WTC11 (cell line): ENCODE data around the gene CDH3. TPM values are rescaled to one million over a fixed set of nuclear protein-coding genes. Genes with fewer than 3 reads are reported as not detected.

Source experiments
- ATAC-seq: fragments of 200-7000 bp; cut with Tn5 transposase; 2 replicates; pipeline ENCODE4 v1.10.0; 2021; ENCODE audit warnings: mild to moderate bottlenecking, moderate library complexity
- CTCF ChIA-PET: fragments of 300-600 bp; sonication (Branson Sonifier 250); formaldehyde crosslinking; loops from one replicate; lab custom pipeline; 2021; ENCODE audit warnings: antibody characterized with exemption; lab: Charles Lee
- POLR2A ChIA-PET: fragments of 350-600 bp; sonication (Branson Sonifier 250); formaldehyde crosslinking; loops from one replicate; lab custom pipeline; 2021; ENCODE audit warnings: antibody characterized with exemption; lab: Charles Lee
- DNase-seq: peaks from one replicate; pipeline ENCODE4 v3.0.0; 2021; ENCODE audit warnings: low spot score
- H3K27ac Mint-ChIP-seq: 2 replicates; pipeline ENCODE4 v1.8.0; 2021; ENCODE audit warnings: mixed read lengths
- H3K27me3 Mint-ChIP-seq: 2 replicates; pipeline ENCODE4 v1.8.0; 2021; ENCODE audit warnings: low read depth, mild to moderate bottlenecking, moderate library complexity, mixed read lengths
- H3K36me3 Mint-ChIP-seq: 2 replicates; pipeline ENCODE4 v1.8.0; 2021; ENCODE audit warnings: mixed read lengths
- H3K4me1 Mint-ChIP-seq: 2 replicates; pipeline ENCODE4 v1.8.0; 2022; ENCODE audit warnings: mixed read lengths
- H3K4me3 Mint-ChIP-seq: 2 replicates; pipeline ENCODE4 v1.8.0; 2021; ENCODE audit warnings: mild to moderate bottlenecking, moderate library complexity, mixed read lengths
- H3K9me3 Mint-ChIP-seq: 2 replicates; pipeline ENCODE4 v1.8.0; 2021; ENCODE audit warnings: mixed read lengths
- CREB1 ChIP-seq: sonication (generic); formaldehyde crosslinking; IDR thresholded peaks from 2 replicates; pipeline ENCODE4 v1.8.0; 2023; ENCODE audit warnings: mild to moderate bottlenecking, missing genetic modification reagents
- ELF4 ChIP-seq: sonication (generic); formaldehyde crosslinking; IDR thresholded peaks from 2 replicates; pipeline ENCODE4 v1.8.1; 2022; ENCODE audit warnings: low read depth, mild to moderate bottlenecking, moderate library complexity, missing genetic modification reagents
- ESRRA ChIP-seq: sonication (generic); formaldehyde crosslinking; IDR thresholded peaks from 2 replicates; pipeline ENCODE4 v1.8.1; 2022; ENCODE audit warnings: mild to moderate bottlenecking, missing genetic modification reagents, borderline replicate concordance
- GRHL2 ChIP-seq: fragments of 250-450 bp; sonication (Bioruptor Pico); IDR thresholded peaks from 2 replicates; pipeline ENCODE4 v1.8.0; 2022; ENCODE audit warnings: mild to moderate bottlenecking, moderate library complexity; ENCODE audit not compliant: insufficient replicate concordance, severe bottlenecking
- GTF2I ChIP-seq: fragments of 250-450 bp; sonication (Bioruptor Pico); conservative IDR thresholded peaks from 2 replicates; pipeline ENCODE4 v1.4.0; 2021; ENCODE audit warnings: mild to moderate bottlenecking
- HMGA2 ChIP-seq: fragments of 250-450 bp; sonication (Bioruptor Pico); IDR thresholded peaks from 2 replicates; pipeline ENCODE4 v1.4.0; 2021; ENCODE audit warnings: mild to moderate bottlenecking, moderate library complexity
- IRF2 ChIP-seq: sonication (generic); formaldehyde crosslinking; IDR thresholded peaks from 2 replicates; pipeline ENCODE4 v1.8.0; 2022; ENCODE audit warnings: low read depth, missing genetic modification reagents, borderline replicate concordance
- MXD4 ChIP-seq: fragments of 250-450 bp; sonication (Bioruptor Pico); IDR thresholded peaks from 2 replicates; pipeline ENCODE4 v1.8.0; 2021; ENCODE audit warnings: mild to moderate bottlenecking, moderate library complexity, borderline replicate concordance
- NR2C2 ChIP-seq: sonication (generic); formaldehyde crosslinking; IDR thresholded peaks from 2 replicates; pipeline ENCODE4 v1.8.0; 2022; ENCODE audit warnings: mild to moderate bottlenecking, missing genetic modification reagents
- PRRX2 ChIP-seq: fragments of 250-450 bp; sonication (Bioruptor Pico); IDR thresholded peaks from 2 replicates; pipeline ENCODE4 v1.8.0; 2021; ENCODE audit warnings: mild to moderate bottlenecking
- SMAD3 ChIP-seq: sonication (generic); formaldehyde crosslinking; IDR thresholded peaks from 2 replicates; pipeline ENCODE4 v1.8.0; 2022; ENCODE audit warnings: missing genetic modification reagents, mild to moderate bottlenecking, borderline replicate concordance
- SMAD4 ChIP-seq: sonication (generic); formaldehyde crosslinking; IDR thresholded peaks from 2 replicates; pipeline ENCODE4 v1.8.0; 2022; ENCODE audit warnings: mild to moderate bottlenecking, missing genetic modification reagents
- SP1 ChIP-seq: sonication (generic); formaldehyde crosslinking; conservative IDR thresholded peaks from 2 replicates; pipeline ENCODE4 v1.8.1; 2022; ENCODE audit warnings: missing genetic modification reagents
- TEAD4 ChIP-seq: sonication (generic); formaldehyde crosslinking; IDR thresholded peaks from 2 replicates; pipeline ENCODE4 v1.8.0; 2022; ENCODE audit warnings: mild to moderate bottlenecking, missing genetic modification reagents
- TP53 ChIP-seq: sonication (generic); formaldehyde crosslinking; IDR thresholded peaks from 2 replicates; pipeline ENCODE4 v1.8.1; 2023; ENCODE audit warnings: mild to moderate bottlenecking, missing genetic modification reagents
- ZBTB21 ChIP-seq: sonication (generic); formaldehyde crosslinking; IDR thresholded peaks from 2 replicates; pipeline ENCODE4 v1.8.1; 2023; ENCODE audit warnings: mild to moderate bottlenecking, missing genetic modification reagents, borderline replicate concordance
- ZNF138 ChIP-seq: sonication (generic); formaldehyde crosslinking; conservative IDR thresholded peaks from 2 replicates; pipeline ENCODE4 v1.8.1; 2022; ENCODE audit warnings: mild to moderate bottlenecking, moderate library complexity, missing genetic modification reagents
- ZNF219 ChIP-seq: sonication (generic); formaldehyde crosslinking; IDR thresholded peaks from 2 replicates; pipeline ENCODE4 v1.8.0; 2023; ENCODE audit warnings: missing genetic modification reagents, mild to moderate bottlenecking, borderline replicate concordance
- ZNF396 ChIP-seq: fragments of 250-450 bp; sonication (Bioruptor Pico); IDR thresholded peaks from 2 replicates; pipeline ENCODE4 v1.8.0; 2021; ENCODE audit warnings: mild to moderate bottlenecking, moderate library complexity, borderline replicate concordance
- ZNF416 ChIP-seq: fragments of 250-450 bp; sonication (Bioruptor Pico); IDR thresholded peaks from 2 replicates; pipeline ENCODE4 v1.9.0; 2021; ENCODE audit warnings: mild to moderate bottlenecking, inconsistent platforms
- ZNF671 ChIP-seq: fragments of 250-450 bp; sonication (Bioruptor Pico); IDR thresholded peaks from 2 replicates; pipeline ENCODE4 v1.8.0; 2021; ENCODE audit warnings: mild to moderate bottlenecking
- total RNA-seq: library from RNA; stranded (reverse); gene quantifications from 3 replicates; pipeline ENCODE4 v1.2.3, GENCODE V29; 2021
- TF ChIP-seq, protein P1 (sequence below): sonication (generic); formaldehyde crosslinking; IDR thresholded peaks from 2 replicates; pipeline ENCODE4 v1.8.0; 2023; ENCODE audit warnings: mild to moderate bottlenecking, missing genetic modification reagents
- TF ChIP-seq, protein P2 (sequence below): sonication (generic); formaldehyde crosslinking; IDR thresholded peaks from 2 replicates; pipeline ENCODE4 v1.8.1; 2022; ENCODE audit warnings: mild to moderate bottlenecking, missing genetic modification reagents, moderate library complexity, borderline replicate concordance
- TF ChIP-seq, protein P3 (sequence below): sonication (generic); formaldehyde crosslinking; IDR thresholded peaks from 2 replicates; pipeline ENCODE4 v1.8.1; 2023; ENCODE audit warnings: mild to moderate bottlenecking, missing genetic modification reagents
- TF ChIP-seq, protein P4 (sequence below): sonication (generic); formaldehyde crosslinking; IDR thresholded peaks from 2 replicates; pipeline ENCODE4 v1.8.1; 2022; ENCODE audit warnings: mild to moderate bottlenecking, moderate library complexity, missing genetic modification reagents
- TF ChIP-seq, protein P5 (sequence below): fragments of 250-450 bp; sonication (Bioruptor Pico); IDR thresholded peaks from 2 replicates; pipeline ENCODE4 v1.9.0; 2021; ENCODE audit warnings: moderate library complexity, mild to moderate bottlenecking, inconsistent platforms, borderline replicate concordance

Gene CDH3
- total RNA-seq, 1 experiment from 2014 or later, result 128 TPM

DNA sequence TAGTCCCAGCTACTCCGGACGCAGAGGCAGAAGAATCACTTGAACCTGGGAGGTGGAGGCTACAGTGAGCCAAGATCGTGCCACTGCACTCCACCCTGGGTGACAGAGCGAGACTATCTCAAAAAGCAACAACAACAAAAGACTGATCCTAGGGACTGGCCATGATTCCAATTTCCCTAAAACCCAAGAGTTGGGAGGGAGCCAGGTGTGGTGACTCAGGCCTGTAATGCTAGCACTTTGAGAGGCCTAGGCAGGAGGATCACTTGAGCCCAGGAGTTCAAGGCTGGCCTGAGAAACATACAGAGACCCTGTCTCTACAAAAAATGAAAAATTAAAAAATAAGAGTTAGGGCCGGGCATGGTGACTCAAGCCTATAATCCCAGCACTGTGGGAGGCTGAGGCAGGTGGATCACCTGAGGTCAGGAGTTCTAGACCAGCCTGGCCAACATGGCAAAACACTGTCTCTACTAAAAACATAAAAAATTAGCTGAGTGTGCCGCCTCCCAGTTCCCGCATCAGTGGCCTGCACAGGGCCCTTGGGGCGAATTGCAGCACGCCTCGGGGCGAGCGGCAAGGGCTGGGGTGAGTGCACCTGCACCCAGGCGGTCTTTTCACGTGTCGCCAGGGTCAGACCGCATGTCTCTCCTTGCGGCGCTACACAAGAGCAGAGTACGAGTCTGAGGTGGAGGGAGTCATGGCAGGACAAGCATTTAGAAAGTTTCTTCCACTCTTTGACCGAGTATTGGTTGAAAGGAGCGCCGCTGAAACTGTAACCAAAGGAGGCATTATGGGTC lies 40.8 kb downstream of the CDH3 start:
- H3K4me1 Mint-ChIP-seq, result no peaks in the 10 kb centered on the region
- H3K4me3 Mint-ChIP-seq, result no peak overlapping the region
- no peak overlapping the region for H3K27ac Mint-ChIP-seq
- peaks cover 68% of the 10 kb centered on the region for H3K36me3 Mint-ChIP-seq
- TF ChIP-seq ZNF219 (CRISPR knock-in tag) (no peak), CREB1 (no peak), IRF2 (no peak), ZNF396 (CRISPR knock-in tag) (no peak), ZNF416 (CRISPR knock-in tag) (no peak), GTF2I (CRISPR knock-in tag) (no peak), MXD4 (CRISPR knock-in tag) (no peak), HMGA2 (CRISPR knock-in tag) (no peak), ZNF138 (CRISPR knock-in tag) (no peak), ESRRA (CRISPR knock-in tag) (no peak), ZBTB21 (no peak), ELF4 (CRISPR knock-in tag) (no peak), PRRX2 (no peak)
- TF ChIP-seq, protein P1, sequence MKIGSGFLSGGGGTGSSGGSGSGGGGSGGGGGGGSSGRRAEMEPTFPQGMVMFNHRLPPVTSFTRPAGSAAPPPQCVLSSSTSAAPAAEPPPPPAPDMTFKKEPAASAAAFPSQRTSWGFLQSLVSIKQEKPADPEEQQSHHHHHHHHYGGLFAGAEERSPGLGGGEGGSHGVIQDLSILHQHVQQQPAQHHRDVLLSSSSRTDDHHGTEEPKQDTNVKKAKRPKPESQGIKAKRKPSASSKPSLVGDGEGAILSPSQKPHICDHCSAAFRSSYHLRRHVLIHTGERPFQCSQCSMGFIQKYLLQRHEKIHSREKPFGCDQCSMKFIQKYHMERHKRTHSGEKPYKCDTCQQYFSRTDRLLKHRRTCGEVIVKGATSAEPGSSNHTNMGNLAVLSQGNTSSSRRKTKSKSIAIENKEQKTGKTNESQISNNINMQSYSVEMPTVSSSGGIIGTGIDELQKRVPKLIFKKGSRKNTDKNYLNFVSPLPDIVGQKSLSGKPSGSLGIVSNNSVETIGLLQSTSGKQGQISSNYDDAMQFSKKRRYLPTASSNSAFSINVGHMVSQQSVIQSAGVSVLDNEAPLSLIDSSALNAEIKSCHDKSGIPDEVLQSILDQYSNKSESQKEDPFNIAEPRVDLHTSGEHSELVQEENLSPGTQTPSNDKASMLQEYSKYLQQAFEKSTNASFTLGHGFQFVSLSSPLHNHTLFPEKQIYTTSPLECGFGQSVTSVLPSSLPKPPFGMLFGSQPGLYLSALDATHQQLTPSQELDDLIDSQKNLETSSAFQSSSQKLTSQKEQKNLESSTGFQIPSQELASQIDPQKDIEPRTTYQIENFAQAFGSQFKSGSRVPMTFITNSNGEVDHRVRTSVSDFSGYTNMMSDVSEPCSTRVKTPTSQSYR (CRISPR knock-in tag), result no peak
- TF ChIP-seq, protein P2, sequence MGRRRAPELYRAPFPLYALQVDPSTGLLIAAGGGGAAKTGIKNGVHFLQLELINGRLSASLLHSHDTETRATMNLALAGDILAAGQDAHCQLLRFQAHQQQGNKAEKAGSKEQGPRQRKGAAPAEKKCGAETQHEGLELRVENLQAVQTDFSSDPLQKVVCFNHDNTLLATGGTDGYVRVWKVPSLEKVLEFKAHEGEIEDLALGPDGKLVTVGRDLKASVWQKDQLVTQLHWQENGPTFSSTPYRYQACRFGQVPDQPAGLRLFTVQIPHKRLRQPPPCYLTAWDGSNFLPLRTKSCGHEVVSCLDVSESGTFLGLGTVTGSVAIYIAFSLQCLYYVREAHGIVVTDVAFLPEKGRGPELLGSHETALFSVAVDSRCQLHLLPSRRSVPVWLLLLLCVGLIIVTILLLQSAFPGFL (CRISPR knock-in tag), result no peak
- TF ChIP-seq, protein P3, sequence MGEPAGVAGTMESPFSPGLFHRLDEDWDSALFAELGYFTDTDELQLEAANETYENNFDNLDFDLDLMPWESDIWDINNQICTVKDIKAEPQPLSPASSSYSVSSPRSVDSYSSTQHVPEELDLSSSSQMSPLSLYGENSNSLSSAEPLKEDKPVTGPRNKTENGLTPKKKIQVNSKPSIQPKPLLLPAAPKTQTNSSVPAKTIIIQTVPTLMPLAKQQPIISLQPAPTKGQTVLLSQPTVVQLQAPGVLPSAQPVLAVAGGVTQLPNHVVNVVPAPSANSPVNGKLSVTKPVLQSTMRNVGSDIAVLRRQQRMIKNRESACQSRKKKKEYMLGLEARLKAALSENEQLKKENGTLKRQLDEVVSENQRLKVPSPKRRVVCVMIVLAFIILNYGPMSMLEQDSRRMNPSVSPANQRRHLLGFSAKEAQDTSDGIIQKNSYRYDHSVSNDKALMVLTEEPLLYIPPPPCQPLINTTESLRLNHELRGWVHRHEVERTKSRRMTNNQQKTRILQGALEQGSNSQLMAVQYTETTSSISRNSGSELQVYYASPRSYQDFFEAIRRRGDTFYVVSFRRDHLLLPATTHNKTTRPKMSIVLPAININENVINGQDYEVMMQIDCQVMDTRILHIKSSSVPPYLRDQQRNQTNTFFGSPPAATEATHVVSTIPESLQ (CRISPR knock-in tag), result no peak
- TF ChIP-seq, protein P4, sequence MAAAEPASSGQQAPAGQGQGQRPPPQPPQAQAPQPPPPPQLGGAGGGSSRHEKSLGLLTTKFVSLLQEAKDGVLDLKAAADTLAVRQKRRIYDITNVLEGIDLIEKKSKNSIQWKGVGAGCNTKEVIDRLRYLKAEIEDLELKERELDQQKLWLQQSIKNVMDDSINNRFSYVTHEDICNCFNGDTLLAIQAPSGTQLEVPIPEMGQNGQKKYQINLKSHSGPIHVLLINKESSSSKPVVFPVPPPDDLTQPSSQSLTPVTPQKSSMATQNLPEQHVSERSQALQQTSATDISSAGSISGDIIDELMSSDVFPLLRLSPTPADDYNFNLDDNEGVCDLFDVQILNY (CRISPR knock-in tag), result no peak
- TF ChIP-seq, all 79 proteins: peak for 0
- CTCF ChIA-PET, result interaction anchor here (1.5 kb wide), 1 partner anchor 95 kb away, joined by 4 read pairs; no protein-coding TSS in a partner anchor
- no peaks in the 10 kb centered on the region for H3K9me3 Mint-ChIP-seq
- DNase-seq (no peak), ATAC-seq (no peak)
- POLR2A ChIA-PET, result no interaction called here
- H3K27me3 Mint-ChIP-seq, result no peaks in the 10 kb centered on the region

DNA sequence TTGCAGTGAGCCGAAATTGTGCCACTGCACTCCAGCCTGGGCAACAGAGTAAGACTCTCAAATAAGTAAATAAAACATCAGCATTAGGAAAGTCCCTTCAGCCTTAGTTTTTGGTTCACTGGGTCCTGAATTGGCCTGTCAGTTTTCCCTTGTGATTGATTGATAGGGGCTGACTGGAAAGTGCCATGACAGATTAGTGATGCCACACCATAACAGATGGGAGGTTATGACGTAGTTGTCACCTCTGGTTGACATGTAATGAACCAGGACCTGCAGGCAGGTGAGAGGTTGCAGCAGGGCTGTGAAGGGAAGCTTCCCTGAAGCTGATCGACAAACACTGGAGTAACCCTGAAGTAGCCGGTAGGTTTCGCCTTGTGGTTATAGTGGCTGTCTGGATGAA lies 41.8 kb downstream of the CDH3 start:
- H3K4me3 Mint-ChIP-seq, result no peak overlapping the region
- H3K27ac Mint-ChIP-seq, result no peak overlapping the region
- ChIA-PET POLR2A (no interaction called here), CTCF (interaction anchor here (0.6 to 1.5 kb wide), 2 partner anchors 96 to 160 kb away, joined by 3 to 4 read pairs; no protein-coding TSS in a partner anchor)
- no peaks in the 10 kb centered on the region for H3K27me3 Mint-ChIP-seq
- H3K4me1 Mint-ChIP-seq, result no peaks in the 10 kb centered on the region
- no peak for DNase-seq
- peaks cover 65% of the 10 kb centered on the region for H3K36me3 Mint-ChIP-seq
- no peaks in the 10 kb centered on the region for H3K9me3 Mint-ChIP-seq
- ATAC-seq, result no peak
- TF ChIP-seq SMAD3 (CRISPR knock-in tag) (no peak), ZNF671 (no peak), NR2C2 (no peak), TEAD4 (CRISPR knock-in tag) (no peak), GRHL2 (no peak), SMAD4 (CRISPR knock-in tag) (no peak), SP1 (CRISPR knock-in tag) (no peak), TP53 (CRISPR knock-in tag) (no peak)
- TF ChIP-seq, protein P2 (CRISPR knock-in tag), result no peak
- TF ChIP-seq, protein P5, sequence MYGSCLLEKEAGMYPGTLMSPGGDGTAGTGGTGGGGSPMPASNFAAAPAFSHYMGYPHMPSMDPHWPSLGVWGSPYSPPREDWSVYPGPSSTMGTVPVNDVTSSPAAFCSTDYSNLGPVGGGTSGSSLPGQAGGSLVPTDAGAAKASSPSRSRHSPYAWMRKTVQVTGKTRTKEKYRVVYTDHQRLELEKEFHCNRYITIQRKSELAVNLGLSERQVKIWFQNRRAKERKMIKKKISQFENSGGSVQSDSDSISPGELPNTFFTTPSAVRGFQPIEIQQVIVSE (CRISPR knock-in tag), result no peak
